ENCODE data around the gene HPS6.

The HPS6 gene

GRCh38 chr10:102069071-102069470 is 3.9 kb downstream of the HPS6 start:
- DNase-seq, result no peak

GRCh38 chr10:102072673-102073527 is 7.8 kb downstream of the HPS6 start:
- DNase-seq, result peak; percentile 75

- no peak for DNase-seq
Observed at GRCh38 chr10:102083541-102083940, 18.4 kb downstream of the HPS6 start.

- no peak for DNase-seq
Observed at GRCh38 chr10:102085336-102085735, 20.2 kb downstream of the HPS6 start.

GRCh38 chr10:102086196-102086595 is 21.0 kb downstream of the HPS6 start:
- DNase-seq, result no peak

GRCh38 chr10:102090772-102091171 is 25.6 kb downstream of the HPS6 start:
- DNase-seq, result peak; percentile 34

GRCh38 chr10:102096449-102096848 is 31.3 kb downstream of the HPS6 start:
- no peak for DNase-seq

- no peak for DNase-seq
Observed at GRCh38 chr10:102101152-102101551, 36.0 kb downstream of the HPS6 start.

- no peak for DNase-seq
Observed at GRCh38 chr10:102102421-102102820, 37.3 kb downstream of the HPS6 start.

GRCh38 chr10:102106998-102107397 is 41.8 kb downstream of the HPS6 start:
- no peak for DNase-seq

GRCh38 chr10:102109166-102110116 is 44.3 kb downstream of the HPS6 start:
- no peak for DNase-seq

GRCh38 chr10:102111276-102111675 is 46.1 kb downstream of the HPS6 start:
- no peak for DNase-seq

GRCh38 chr10:102112210-102112817 is 47.2 kb downstream of the HPS6 start:
- DNase-seq, result no peak

GRCh38 chr10:102113261-102113955 is 48.3 kb downstream of the HPS6 start:
- no peak for DNase-seq

- DNase-seq, result peak; percentile 45
Observed at GRCh38 chr10:102113956-102114857, 49.1 kb downstream of the HPS6 start.

GRCh38 chr10:102114861-102115618 is 49.9 kb downstream of the HPS6 start:
- DNase-seq, result peak; percentile 91

- DNase-seq, result no peak
Observed at GRCh38 chr10:102115775-102116174, 50.6 kb downstream of the HPS6 start.

GRCh38 chr10:102116656-102117055 is 51.5 kb downstream of the HPS6 start:
- no peak for DNase-seq
